Kidney (tissue), 14 donors: Measurements from ENCODE around the gene SPTLC1. TPM values are rescaled to one million over a fixed set of nuclear protein-coding genes. Genes with fewer than 3 reads are reported as not detected.

Source experiments
- DNase-seq, 5 donors: peaks; one replicate each; pipeline ENCODE4 v3.0.0-alpha.2; 2013 to 2020
- FAIRE-seq: peaks from 2 replicates; lab custom pipeline; 2012; peaks lifted over from hg19 to GRCh38; lab: Jason Lieb, UNC
- H3K27ac ChIP-seq, 2 donors: one replicate each; pipeline ENCODE4 v1.7.0; 2013; ENCODE audit warnings: low read depth in 2 of 2, low read length in 2 of 2, inconsistent platforms in 1 of 2
- H3K27me3 ChIP-seq: one replicate; pipeline ENCODE4 v1.7.1; 2013; ENCODE audit warnings: low read length, inconsistent platforms; ENCODE audit not compliant: control insufficient read depth, insufficient read depth
- H3K36me3 ChIP-seq, 3 donors: one replicate each; pipeline versions ENCODE4 v1.7.0 to v1.7.1; 2013; ENCODE audit warnings: low read length in 3 of 3, control low read depth in 1 of 3, inconsistent platforms in 1 of 3; ENCODE audit not compliant: insufficient read depth in 3 of 3, control insufficient read depth in 2 of 3
- H3K4me1 ChIP-seq, 3 donors: one replicate each; pipeline versions ENCODE4 v1.7.0 to v1.7.1; 2013; ENCODE audit warnings: low read length in 3 of 3, inconsistent platforms in 1 of 3, low read depth in 1 of 3; ENCODE audit not compliant: control insufficient read depth in 2 of 3, insufficient read depth in 2 of 3
- H3K4me3 ChIP-seq, 3 donors: one replicate each; pipeline versions ENCODE4 v1.7.0 to v1.8.1; 2013; ENCODE audit warnings: low read length in 3 of 3, control low read depth in 1 of 3, inconsistent platforms in 1 of 3
- H3K9ac ChIP-seq, 3 donors: one replicate each; pipeline versions ENCODE4 v1.7.0 to v1.7.1; 2013; ENCODE audit warnings: low read length in 3 of 3, control low read depth in 1 of 3, inconsistent platforms in 1 of 3
- H3K9me3 ChIP-seq, 3 donors: one replicate each; pipeline versions ENCODE4 v1.7.0 to v1.7.1; 2013; ENCODE audit warnings: low read length in 3 of 3, control low read depth in 1 of 3, inconsistent platforms in 1 of 3; ENCODE audit not compliant: control insufficient read depth in 2 of 3, insufficient read depth in 1 of 3
- intact Hi-C: fragments of 100-400 bp; cut with DNase I; formaldehyde crosslinking; loops from one replicate; pipeline ENCODE4 v1.11.1; 2022
- polyA plus RNA-seq: library from polyadenylated mRNA; stranded (reverse); fragments of 350-450 nt; fragmentation: Illumina TruSeq; extraction: RNeasy Lipid Tissue Mini Kit (QIAGEN cat#74804); gene quantifications from one replicate; pipeline ENCODE4 v1.2.3, GENCODE V29; 2014; ENCODE audit warnings: low read depth, low replicate concordance; ENCODE audit not compliant: insufficient read depth
- total RNA-seq: library from RNA; stranded (reverse); fragmentation: NEBNext Ultra II Directional; extraction: Animal tissue kit (Norgen Biotek cat#: 25700); gene quantifications from one replicate; pipeline ENCODE4 v1.2.1, GENCODE V29; 2021
- TF ChIP-seq, protein P1 (sequence below): IDR thresholded peaks from 3 replicates; pipeline ENCODE4 v1.5.1; 2012; ENCODE audit warnings: mild to moderate bottlenecking, moderate library complexity, borderline replicate concordance; ENCODE audit not compliant: insufficient read depth; ENCODE audit errors: extremely low read depth
- donor health status: control.
- donor health status: control.
- donor health status: control.
- donor health status: control.
- donor health status: control.
- donor health status: DM: yes; HTN: yes; CAD: no.
- donor health status: Normal renal cell carcinoma (clear cell type).

Gene SPTLC1
- total and polyA plus RNA-seq, 2 donors from 2014 or later = 29.4 to 72.2 TPM

DNA sequence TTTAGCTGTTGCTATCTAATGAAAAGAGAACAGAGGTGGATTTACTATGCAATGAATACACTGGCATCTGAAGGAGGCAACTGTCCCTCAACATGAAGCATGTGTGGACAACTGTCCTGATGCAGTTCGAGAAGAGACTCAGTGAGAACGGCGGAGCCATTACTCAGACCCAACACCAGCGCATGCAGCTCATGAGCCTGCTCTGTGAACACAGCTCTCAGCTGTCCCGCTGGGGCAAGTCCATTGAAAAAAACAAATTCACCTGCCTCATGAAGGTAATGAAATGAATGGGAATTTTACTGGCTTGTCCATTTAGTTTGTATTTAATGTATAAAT is 78.8 kb downstream of the SPTLC1 start:
- H3K9me3 ChIP-seq = no peaks in the 10 kb centered on the region
- intact Hi-C loops = no loop called here
- H3K4me1 ChIP-seq = no peaks in the 10 kb centered on the region
- DNase-seq (peak in 1 of 5 donors; percentile 7), FAIRE-seq (no peak)
- H3K9ac ChIP-seq = no peak overlapping the region
- no peak overlapping the region for H3K4me3 ChIP-seq
- no peak overlapping the region for H3K27ac ChIP-seq
- no peaks in the 10 kb centered on the region for H3K27me3 ChIP-seq
- TF ChIP-seq, protein P1, sequence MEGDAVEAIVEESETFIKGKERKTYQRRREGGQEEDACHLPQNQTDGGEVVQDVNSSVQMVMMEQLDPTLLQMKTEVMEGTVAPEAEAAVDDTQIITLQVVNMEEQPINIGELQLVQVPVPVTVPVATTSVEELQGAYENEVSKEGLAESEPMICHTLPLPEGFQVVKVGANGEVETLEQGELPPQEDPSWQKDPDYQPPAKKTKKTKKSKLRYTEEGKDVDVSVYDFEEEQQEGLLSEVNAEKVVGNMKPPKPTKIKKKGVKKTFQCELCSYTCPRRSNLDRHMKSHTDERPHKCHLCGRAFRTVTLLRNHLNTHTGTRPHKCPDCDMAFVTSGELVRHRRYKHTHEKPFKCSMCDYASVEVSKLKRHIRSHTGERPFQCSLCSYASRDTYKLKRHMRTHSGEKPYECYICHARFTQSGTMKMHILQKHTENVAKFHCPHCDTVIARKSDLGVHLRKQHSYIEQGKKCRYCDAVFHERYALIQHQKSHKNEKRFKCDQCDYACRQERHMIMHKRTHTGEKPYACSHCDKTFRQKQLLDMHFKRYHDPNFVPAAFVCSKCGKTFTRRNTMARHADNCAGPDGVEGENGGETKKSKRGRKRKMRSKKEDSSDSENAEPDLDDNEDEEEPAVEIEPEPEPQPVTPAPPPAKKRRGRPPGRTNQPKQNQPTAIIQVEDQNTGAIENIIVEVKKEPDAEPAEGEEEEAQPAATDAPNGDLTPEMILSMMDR = no peak
- peaks cover 0 to 43% (median 16%) of the 10 kb centered on the region in 3 donors for H3K36me3 ChIP-seq

DNA sequence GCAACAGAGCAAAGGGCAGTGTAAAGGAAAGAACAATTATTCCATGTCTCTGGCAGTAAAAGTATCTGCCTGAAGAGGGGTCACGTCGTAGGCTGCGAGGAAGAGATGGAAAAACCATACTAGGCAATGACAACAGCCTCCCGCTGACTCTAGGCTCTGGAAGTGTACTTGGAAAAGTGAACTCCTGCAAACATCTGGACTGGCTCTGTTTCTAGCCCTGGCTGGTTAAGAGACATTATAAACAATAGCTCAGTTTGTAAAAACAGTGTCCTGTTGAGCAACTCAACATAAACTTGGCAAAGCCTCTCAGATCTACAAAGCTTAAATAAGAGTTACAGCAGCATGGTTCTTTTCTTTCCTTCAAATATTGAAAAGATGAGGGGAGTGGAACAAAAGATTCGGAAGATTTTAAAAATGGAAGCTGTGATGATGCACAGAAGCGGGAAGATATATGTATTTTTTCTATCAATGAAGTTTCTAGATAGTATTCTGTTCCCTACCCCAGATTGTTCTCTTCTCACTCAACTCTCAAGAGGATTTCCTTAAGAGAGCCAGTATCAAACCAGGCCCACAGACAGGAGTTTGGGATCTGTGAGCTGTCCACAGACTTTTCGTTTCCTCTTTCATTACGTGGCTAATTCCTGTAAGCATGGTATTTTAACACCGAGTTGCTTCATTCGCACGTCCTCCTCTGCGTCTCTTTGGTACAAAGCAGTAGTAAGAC is 79.4 kb downstream of the SPTLC1 start:
- H3K27me3 ChIP-seq = no peaks in the 10 kb centered on the region
- FAIRE-seq (no peak), DNase-seq (peak in 3 of 5 donors; percentile 38 to 89 (median 55))
- TF ChIP-seq, protein P1 = no peak
- H3K4me3 ChIP-seq = no peak overlapping the region
- no peak overlapping the region for H3K9ac ChIP-seq
- no peak overlapping the region for H3K27ac ChIP-seq
- peaks cover 0 to 46% (median 16%) of the 10 kb centered on the region in 3 donors for H3K36me3 ChIP-seq
- no peaks in the 10 kb centered on the region for H3K4me1 ChIP-seq
- no peaks in the 10 kb centered on the region for H3K9me3 ChIP-seq
- intact Hi-C loops = no loop called here

DNA sequence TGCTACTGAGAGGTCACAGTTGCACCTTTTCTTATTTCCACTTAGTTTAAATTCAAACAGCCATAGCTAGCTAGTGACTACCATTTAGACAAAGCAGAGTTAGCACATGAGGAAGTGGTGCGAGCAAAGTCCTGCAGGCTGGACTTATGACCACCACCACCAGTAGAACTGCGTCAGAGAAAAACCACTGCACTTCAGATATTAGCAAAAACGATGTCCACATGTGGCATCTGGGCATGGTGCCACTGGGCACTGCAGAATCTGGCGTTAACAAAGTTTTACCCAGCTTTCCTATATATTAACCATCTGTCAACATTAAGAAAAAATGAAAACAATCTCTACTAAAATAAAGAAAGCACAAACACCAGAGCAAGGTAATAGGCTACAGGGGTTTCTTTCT is 80.1 kb downstream of the SPTLC1 start:
- H3K4me3 ChIP-seq = no peak overlapping the region
- H3K9me3 ChIP-seq = no peaks in the 10 kb centered on the region
- H3K4me1 ChIP-seq = no peaks in the 10 kb centered on the region
- no peak for DNase-seq
- no peak for FAIRE-seq
- TF ChIP-seq, protein P1 = no peak
- H3K36me3 ChIP-seq = peaks cover 0 to 46% (median 16%) of the 10 kb centered on the region in 3 donors
- no peak overlapping the region for H3K27ac ChIP-seq
- no peak overlapping the region for H3K9ac ChIP-seq
- intact Hi-C loops = no loop called here
- H3K27me3 ChIP-seq = no peaks in the 10 kb centered on the region
